ENCODE data around the gene FBXL16. TPM values are rescaled to one million over a fixed set of nuclear protein-coding genes. Genes with fewer than 3 reads are reported as not detected.

Gene FBXL16
- total and polyA plus RNA-seq, 2 of the 13 experiments (the other 11 are each of a cell fraction or from before 2014, with no cell fraction given) = 0.22 to 2.0 TPM

DNA sequence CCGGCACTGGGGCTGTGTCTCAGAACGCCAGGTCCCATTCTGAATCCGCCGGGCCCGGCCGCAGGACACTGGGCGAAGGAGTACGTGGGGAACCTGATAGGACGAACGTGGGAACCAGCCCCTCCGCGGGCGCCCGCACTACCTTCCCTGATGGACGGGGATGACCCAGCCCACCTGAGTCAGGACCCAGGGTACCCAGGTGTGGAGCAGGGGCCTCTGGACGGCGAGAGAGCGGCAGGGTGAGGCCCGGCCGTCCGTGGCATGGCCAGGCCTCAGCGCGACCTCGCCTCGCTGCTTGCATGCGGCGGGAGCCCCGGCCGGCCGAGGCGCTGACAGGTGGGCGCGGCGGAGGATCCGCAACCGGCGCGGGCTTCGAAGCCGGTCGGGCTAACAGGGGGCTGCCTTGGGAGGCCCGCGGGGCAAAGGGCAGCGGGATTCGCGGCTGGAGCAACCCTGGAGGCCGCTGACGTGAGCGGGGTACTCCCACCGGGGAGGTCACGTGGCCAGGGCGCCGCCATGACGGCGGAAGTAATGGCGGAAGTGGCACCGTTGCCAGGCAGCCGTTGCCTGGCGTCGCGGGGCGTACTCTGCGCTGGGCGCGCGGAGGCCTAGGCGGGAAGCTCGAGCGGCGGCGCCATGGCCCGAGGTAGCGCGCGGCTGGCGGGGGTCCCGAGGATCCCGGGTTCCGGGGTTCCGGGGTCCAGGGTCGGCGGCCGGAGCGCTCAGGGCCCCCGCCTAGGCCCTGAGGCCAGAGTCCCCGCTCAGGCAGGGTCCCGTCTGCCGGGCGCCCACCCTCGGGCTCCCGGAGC lies 56.6 kb downstream of the FBXL16 start, which contains the start of gene WDR90 (continued):
- TF ChIP-seq TAF15 (IDR thresholded peaks at IDR 0.05; ENCODE audit: low read depth, low read length, poor library complexity, severe bottlenecking) (peak; percentile 94), NPAS2 (CRISPR knock-in tag; IDR thresholded peaks at IDR 0.05; ENCODE audit: borderline replicate concordance) (no peak), STAT5B (CRISPR knock-in tag; IDR thresholded peaks at IDR 0.05) (peak; percentile 48; the same call in 1 of the 2 replicates), ZNF709 (CRISPR knock-in tag; IDR thresholded peaks at IDR 0.05) (no peak), ZSCAN21 (CRISPR knock-in tag; IDR thresholded peaks at IDR 0.05; ENCODE audit: borderline replicate concordance) (peak; percentile 67; the same call in 1 of the 2 replicates), TOE1 (CRISPR knock-in tag; IDR thresholded peaks at IDR 0.05) (no peak), ZNF282 (IDR thresholded peaks at IDR 0.05; ENCODE audit: partially characterized antibody) (no peak), TSC22D2 (CRISPR knock-in tag; IDR thresholded peaks at IDR 0.05; ENCODE audit: borderline replicate concordance) (peak; percentile 87), RFX3 (CRISPR knock-in tag; IDR thresholded peaks at IDR 0.05) (peak; percentile 89), TGIF2 (CRISPR knock-in tag; IDR thresholded peaks at IDR 0.05) (peak; percentile 57; the same call in 1 of the 2 replicates), ZNF382 (CRISPR knock-in tag; IDR thresholded peaks at IDR 0.05; ENCODE audit: borderline replicate concordance) (no peak), FOXJ3 (CRISPR knock-in tag; IDR thresholded peaks at IDR 0.05; ENCODE audit: borderline replicate concordance) (no peak)
- TF ChIP-seq, protein P1, sequence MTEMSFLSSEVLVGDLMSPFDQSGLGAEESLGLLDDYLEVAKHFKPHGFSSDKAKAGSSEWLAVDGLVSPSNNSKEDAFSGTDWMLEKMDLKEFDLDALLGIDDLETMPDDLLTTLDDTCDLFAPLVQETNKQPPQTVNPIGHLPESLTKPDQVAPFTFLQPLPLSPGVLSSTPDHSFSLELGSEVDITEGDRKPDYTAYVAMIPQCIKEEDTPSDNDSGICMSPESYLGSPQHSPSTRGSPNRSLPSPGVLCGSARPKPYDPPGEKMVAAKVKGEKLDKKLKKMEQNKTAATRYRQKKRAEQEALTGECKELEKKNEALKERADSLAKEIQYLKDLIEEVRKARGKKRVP (CRISPR knock-in tag; IDR thresholded peaks at IDR 0.05) = peak in 1 of 2 experiments; percentile 84; a peak in 2 of 4 replicates
- TF ChIP-seq, protein P2, sequence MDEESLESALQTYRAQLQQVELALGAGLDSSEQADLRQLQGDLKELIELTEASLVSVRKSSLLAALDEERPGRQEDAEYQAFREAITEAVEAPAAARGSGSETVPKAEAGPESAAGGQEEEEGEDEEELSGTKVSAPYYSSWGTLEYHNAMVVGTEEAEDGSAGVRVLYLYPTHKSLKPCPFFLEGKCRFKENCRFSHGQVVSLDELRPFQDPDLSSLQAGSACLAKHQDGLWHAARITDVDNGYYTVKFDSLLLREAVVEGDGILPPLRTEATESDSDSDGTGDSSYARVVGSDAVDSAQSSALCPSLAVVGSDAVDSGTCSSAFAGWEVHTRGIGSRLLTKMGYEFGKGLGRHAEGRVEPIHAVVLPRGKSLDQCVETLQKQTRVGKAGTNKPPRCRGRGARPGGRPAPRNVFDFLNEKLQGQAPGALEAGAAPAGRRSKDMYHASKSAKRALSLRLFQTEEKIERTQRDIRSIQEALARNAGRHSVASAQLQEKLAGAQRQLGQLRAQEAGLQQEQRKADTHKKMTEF (CRISPR knock-in tag; IDR thresholded peaks at IDR 0.05) = peak; percentile 92
- TF ChIP-seq, protein P3, sequence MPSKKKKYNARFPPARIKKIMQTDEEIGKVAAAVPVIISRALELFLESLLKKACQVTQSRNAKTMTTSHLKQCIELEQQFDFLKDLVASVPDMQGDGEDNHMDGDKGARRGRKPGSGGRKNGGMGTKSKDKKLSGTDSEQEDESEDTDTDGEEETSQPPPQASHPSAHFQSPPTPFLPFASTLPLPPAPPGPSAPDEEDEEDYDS (CRISPR knock-in tag; IDR thresholded peaks at IDR 0.05) = peak; percentile 75; the same call in 1 of the 2 replicates
- TF ChIP-seq, protein P4, sequence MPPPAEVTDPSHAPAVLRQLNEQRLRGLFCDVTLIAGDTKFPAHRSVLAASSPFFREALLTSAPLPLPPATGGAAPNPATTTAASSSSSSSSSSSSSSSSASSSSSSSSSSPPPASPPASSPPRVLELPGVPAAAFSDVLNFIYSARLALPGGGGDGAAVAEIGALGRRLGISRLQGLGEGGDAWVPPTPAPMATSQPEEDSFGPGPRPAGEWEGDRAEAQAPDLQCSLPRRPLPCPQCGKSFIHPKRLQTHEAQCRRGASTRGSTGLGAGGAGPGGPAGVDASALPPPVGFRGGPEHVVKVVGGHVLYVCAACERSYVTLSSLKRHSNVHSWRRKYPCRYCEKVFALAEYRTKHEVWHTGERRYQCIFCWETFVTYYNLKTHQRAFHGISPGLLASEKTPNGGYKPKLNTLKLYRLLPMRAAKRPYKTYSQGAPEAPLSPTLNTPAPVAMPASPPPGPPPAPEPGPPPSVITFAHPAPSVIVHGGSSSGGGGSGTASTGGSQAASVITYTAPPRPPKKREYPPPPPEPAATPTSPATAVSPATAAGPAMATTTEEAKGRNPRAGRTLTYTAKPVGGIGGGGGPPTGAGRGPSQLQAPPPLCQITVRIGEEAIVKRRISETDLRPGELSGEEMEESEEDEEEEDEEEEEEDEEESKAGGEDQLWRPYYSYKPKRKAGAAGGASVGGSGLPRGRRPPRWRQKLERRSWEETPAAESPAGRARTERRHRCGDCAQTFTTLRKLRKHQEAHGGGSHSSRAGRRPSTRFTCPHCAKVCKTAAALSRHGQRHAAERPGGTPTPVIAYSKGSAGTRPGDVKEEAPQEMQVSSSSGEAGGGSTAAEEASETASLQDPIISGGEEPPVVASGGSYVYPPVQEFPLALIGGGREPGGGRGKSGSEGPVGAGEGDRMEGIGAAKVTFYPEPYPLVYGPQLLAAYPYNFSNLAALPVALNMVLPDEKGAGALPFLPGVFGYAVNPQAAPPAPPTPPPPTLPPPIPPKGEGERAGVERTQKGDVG (CRISPR knock-in tag; IDR thresholded peaks at IDR 0.05; ENCODE audit: borderline replicate concordance) = no peak
